ENCODE results near the gene NEK6.

Gene NEK6

DNA sequence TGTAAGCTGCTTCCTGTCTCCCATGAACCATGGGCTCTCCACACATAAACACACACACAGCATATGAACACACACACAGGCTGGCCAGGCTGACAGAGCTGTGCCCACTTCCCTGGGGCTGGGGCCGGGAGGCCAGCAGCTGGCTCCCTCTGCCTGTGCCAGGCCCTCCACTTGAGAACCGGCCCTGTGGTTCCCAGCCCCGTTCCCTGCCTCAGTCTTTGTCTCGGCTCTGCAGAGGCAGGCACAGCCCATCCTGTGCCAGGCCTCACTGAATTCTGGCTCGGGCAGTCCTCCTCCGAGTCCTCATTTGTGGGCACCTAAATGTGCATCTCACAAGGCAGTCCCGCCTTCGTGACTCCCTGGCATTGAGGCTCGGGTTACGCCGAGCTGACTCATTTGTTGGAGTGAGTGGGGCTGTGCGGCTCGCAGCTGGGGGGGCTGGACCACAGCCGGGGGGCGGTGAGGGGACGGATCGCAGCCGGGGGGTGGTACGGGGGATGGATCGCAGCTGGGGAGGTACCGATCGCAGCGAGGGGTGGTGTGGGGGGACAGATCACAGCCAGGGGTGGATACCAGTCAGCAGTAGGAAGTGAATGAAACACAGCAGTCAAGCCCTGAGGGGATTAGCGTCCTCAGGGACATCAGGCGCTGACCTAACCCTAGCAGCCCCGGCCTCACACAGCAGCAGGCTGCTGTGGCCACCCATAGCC lies 85.2 kb downstream of the NEK6 start:
- Histone ChIP-seq H4K20me1 (ENCODE audit: insufficient read depth) (no peaks in the 10 kb centered on the region), H3K4me3 (IDR thresholded peaks at IDR 0.05; ENCODE audit: insufficient read depth, low read depth, low read length) (no peak overlapping the region), H3K27me3 (ENCODE audit: insufficient read depth, low read depth) (no peaks in the 10 kb centered on the region), H3K36me3 (ENCODE audit: insufficient read depth) (no peaks in the 10 kb centered on the region), H3K4me1 (ENCODE audit: low read depth, poor library complexity, severe bottlenecking) (no peaks in the 10 kb centered on the region), H3K9ac (no peak overlapping the region), H3K79me2 (ENCODE audit: insufficient read depth, low read depth) (no peaks in the 10 kb centered on the region), H2AFZ (ENCODE audit: low read depth) (no peak overlapping the region), H3K27ac (no peak overlapping the region), H3K4me2 (no peak overlapping the region)
- no peak for TF ChIP-seq CTCF (conservative IDR thresholded peaks at IDR 0.05; ENCODE audit: low read depth, low read length)

DNA sequence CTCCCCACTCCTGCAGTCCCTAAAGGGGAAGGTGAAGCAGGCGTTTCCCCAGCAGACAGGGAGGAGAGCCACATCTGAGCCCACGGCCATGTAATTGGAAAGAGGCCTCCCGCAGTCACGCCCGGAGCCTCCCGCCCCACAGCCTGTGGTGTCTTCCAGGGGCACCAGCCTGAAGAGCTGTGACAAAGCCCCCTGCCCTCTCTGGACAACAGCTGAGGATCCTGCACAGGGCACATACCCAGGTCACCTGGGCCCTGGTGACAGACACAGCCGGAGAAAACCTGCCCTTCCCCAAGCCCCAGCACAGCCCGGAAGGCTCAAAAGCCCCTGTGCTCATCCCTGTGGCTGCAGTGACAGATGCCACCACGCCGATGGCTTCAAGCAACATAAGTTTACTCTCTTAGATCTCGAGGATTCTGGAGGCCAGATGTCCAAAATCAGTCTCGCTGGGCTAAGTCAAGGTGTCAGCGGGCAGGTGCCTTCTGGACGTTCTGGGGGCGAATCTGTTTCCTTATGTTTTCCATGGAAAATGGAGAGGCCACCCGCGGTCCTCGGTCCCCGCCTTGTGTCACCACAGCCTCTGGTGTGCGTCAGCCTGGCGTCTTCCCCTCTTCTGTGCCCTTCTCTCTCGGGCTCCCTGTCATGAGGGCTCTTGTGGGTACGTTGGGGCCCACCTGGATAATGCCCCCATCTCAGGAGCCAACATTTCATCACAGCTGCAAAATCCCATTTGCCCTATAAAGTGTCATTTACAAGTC lies 86.0 kb downstream of the NEK6 start:
- Histone ChIP-seq H3K4me3 (IDR thresholded peaks at IDR 0.05; ENCODE audit: insufficient read depth, low read depth, low read length) (no peak overlapping the region), H3K9ac (no peak overlapping the region), H3K27me3 (ENCODE audit: insufficient read depth, low read depth) (no peaks in the 10 kb centered on the region), H3K27ac (no peak overlapping the region), H2AFZ (ENCODE audit: low read depth) (no peak overlapping the region), H3K4me2 (no peak overlapping the region), H3K79me2 (ENCODE audit: insufficient read depth, low read depth) (no peaks in the 10 kb centered on the region), H3K4me1 (ENCODE audit: low read depth, poor library complexity, severe bottlenecking) (no peaks in the 10 kb centered on the region), H4K20me1 (ENCODE audit: insufficient read depth) (no peaks in the 10 kb centered on the region), H3K36me3 (ENCODE audit: insufficient read depth) (no peaks in the 10 kb centered on the region)
- TF ChIP-seq CTCF (conservative IDR thresholded peaks at IDR 0.05; ENCODE audit: low read depth, low read length): no peak

GRCh38 chr9:124344291-124345050 lies 86.7 kb downstream of the NEK6 start:
- no peak overlapping the region for H2AFZ ChIP-seq (ENCODE audit: low read depth)
- H3K27me3 ChIP-seq (ENCODE audit: insufficient read depth, low read depth): no peaks in the 10 kb centered on the region
- H3K79me2 ChIP-seq (ENCODE audit: insufficient read depth, low read depth): no peaks in the 10 kb centered on the region
- H3K27ac ChIP-seq: no peak overlapping the region
- no peak overlapping the region for H3K4me3 ChIP-seq (IDR thresholded peaks at IDR 0.05; ENCODE audit: insufficient read depth, low read depth, low read length)
- no peak overlapping the region for H3K4me2 ChIP-seq
- no peaks in the 10 kb centered on the region for H4K20me1 ChIP-seq (ENCODE audit: insufficient read depth)
- H3K36me3 ChIP-seq (ENCODE audit: insufficient read depth): no peaks in the 10 kb centered on the region
- H3K9ac ChIP-seq: no peak overlapping the region
- no peaks in the 10 kb centered on the region for H3K4me1 ChIP-seq (ENCODE audit: low read depth, poor library complexity, severe bottlenecking)
- TF ChIP-seq CTCF (conservative IDR thresholded peaks at IDR 0.05; ENCODE audit: low read depth, low read length): no peak

DNA sequence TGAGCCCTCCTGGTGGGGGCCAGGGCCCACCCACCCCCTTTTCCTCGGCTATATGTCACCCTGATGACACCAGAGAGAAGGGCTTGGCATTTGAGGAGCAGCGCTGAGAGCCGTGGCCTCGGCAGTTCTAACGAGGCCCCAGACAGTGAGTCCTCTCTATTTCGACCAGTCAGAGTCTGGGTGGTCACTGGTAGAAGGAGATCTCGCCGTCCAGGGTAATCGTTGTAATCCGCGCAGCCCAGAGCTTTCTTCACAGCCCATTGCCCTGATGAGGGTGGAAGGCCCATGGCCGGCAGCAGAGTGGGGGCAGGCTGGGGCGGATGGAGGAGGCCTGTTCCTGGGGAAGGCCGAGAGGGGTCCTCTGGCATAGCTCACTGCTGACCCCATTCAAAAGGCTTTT lies 87.3 kb downstream of the NEK6 start:
- no peaks in the 10 kb centered on the region for H3K27me3 ChIP-seq (ENCODE audit: insufficient read depth, low read depth)
- H3K4me3 ChIP-seq (IDR thresholded peaks at IDR 0.05; ENCODE audit: insufficient read depth, low read depth, low read length): no peak overlapping the region
- no peak overlapping the region for H2AFZ ChIP-seq (ENCODE audit: low read depth)
- no peaks in the 10 kb centered on the region for H3K79me2 ChIP-seq (ENCODE audit: insufficient read depth, low read depth)
- TF ChIP-seq CTCF (conservative IDR thresholded peaks at IDR 0.05; ENCODE audit: low read depth, low read length): no peak
- no peaks in the 10 kb centered on the region for H3K4me1 ChIP-seq (ENCODE audit: low read depth, poor library complexity, severe bottlenecking)
- H3K36me3 ChIP-seq (ENCODE audit: insufficient read depth): no peaks in the 10 kb centered on the region
- no peak overlapping the region for H3K9ac ChIP-seq
- no peak overlapping the region for H3K4me2 ChIP-seq
- no peak overlapping the region for H3K27ac ChIP-seq
- H4K20me1 ChIP-seq (ENCODE audit: insufficient read depth): no peaks in the 10 kb centered on the region

All from KMS-11 (cell line).